Ectodermal cell (in vitro differentiated cells): ENCODE measurements around the gene TNP2.

Experiments
- H3K27ac ChIP-seq: 2 replicates; pipeline ENCODE4 v1.7.0; 2013; ENCODE audit warnings: mild to moderate bottlenecking, low read depth, low read length; ENCODE audit not compliant: insufficient read depth, poor library complexity, severe bottlenecking
- H3K27me3 ChIP-seq: 2 replicates; pipeline ENCODE4 v1.7.0; 2013; ENCODE audit warnings: mild to moderate bottlenecking, low read length; ENCODE audit not compliant: insufficient read depth, control insufficient read depth, poor library complexity, severe bottlenecking
- H3K36me3 ChIP-seq: one replicate; pipeline ENCODE4 v1.7.0; 2013; ENCODE audit warnings: low read length; ENCODE audit not compliant: control insufficient read depth, insufficient read depth
- H3K4me1 ChIP-seq: one replicate; pipeline ENCODE4 v1.7.0; 2013; ENCODE audit warnings: low read length; ENCODE audit not compliant: control insufficient read depth, insufficient read depth
- H3K4me3 ChIP-seq: 2 replicates; pipeline ENCODE4 v1.7.0; 2013; ENCODE audit warnings: low read depth, low read length, control low read depth; ENCODE audit not compliant: insufficient read depth
- H3K9me3 ChIP-seq: 2 replicates; pipeline ENCODE4 v1.7.0; 2013; ENCODE audit warnings: mild to moderate bottlenecking, low read length, moderate library complexity; ENCODE audit not compliant: control insufficient read depth
- WGBS, 2 experiments: methylation state at CpG; one replicate each; pipeline ENCODE4 v1.1.7; 2013; ENCODE audit warnings: missing lambda C conversion rate in 2 of 2; 5-methylcytosine and 5-hydroxymethylcytosine counted together

Gene TNP2

GRCh38 chr16:11309895-11310633 lies 40.9 kb upstream of the TNP2 start:
- H3K9me3 ChIP-seq: no peaks in the 10 kb centered on the region
- peaks cover under 1% of the 10 kb centered on the region for H3K4me1 ChIP-seq
- no peak overlapping the region for H3K27ac ChIP-seq
- H3K4me3 ChIP-seq: no peak overlapping the region
- peaks cover 2% of the 10 kb centered on the region for H3K27me3 ChIP-seq
- no peaks in the 10 kb centered on the region for H3K36me3 ChIP-seq
- WGBS, 2 experiments: 91% methylated on average over 9 of the region's 9 CpGs

DNA sequence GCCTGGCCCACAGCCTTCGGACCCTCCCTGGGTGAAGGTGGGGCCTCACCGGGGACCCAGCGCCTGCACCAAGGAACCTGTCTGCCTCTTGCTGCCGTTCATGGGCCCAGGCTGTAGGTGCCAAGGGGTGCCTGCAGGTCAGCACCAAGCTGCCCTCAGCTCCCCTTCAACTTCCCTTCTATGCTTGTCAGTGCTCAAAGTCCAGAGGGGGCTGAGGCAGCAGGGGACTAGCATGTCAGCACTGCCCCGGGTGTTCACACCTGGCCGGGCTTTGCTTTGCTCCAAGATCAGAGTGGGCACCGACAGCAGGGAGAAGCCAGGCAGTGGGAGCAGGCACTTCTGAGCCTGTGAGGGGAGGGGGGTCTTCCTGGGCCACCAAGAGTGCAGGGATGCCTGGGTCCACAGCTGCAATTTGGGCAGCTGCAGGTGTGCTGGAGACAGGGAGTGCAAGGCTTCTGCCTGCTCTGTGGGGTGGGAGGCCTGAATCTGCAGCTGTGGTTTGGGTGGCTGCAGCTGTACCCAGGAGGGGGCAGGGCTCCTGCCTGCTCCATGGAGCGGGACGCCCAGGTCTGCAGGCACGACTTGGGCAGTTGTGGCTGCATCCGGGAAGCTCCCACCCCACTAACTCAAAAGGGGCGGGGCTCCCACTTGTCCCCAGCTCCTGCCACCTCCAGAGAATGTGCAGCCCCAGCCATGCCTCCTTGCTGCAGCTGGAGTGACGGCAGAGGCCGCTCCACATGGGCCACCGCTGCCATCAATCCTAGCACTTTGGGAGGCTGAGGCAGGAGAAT lies 39.6 kb upstream of the TNP2 start:
- Histone ChIP-seq H3K4me3 (no peak overlapping the region), H3K4me1 (no peaks in the 10 kb centered on the region), H3K27ac (no peak overlapping the region), H3K9me3 (no peaks in the 10 kb centered on the region), H3K27me3 (no peaks in the 10 kb centered on the region), H3K36me3 (no peaks in the 10 kb centered on the region)
- WGBS, 2 experiments: 80% methylated on average over 15 of the region's 15 CpGs

DNA sequence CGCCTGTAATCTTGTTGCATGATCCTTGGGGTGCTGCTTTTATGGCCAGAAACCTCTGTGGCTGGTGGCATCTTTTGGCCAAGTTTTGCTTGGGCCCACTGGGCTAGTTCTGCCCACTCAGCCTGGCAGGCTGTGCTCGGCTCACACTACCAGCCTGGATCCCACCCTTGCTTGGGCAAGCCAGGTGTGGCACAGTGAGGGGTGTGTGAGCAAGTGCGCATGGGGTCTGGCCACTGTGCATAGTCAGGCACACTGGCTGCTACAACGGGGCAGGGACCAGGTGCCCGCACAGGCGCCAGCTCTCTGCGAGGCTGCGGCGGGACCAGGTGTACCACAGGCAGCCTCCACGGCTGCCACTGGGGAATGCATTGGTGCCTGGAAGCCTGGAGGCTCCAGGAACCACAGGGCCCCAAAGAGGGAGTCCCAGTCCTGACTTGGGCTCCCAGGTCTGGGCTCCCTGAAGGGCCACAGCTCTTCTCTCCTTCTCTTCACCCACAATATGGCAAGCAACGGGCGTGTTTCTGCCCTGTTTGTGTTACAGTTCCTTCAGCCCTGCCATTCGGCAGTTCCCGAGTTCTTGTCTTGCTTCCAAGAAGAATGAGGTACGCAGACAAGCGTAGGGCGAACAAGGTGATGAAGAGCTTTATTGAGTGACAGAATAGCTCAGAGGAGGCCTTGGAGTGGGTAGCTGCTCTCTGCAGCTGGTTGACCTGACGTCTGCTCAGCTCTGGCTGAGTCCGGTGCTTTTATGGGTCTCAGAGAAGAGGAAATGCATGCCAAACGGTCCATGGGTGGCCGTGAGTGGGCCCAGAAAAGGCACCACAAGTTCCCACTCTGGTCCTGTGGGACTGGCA lies 38.7 kb upstream of the TNP2 start:
- Histone ChIP-seq H3K27me3 (no peaks in the 10 kb centered on the region), H3K9me3 (no peaks in the 10 kb centered on the region), H3K4me3 (no peak overlapping the region), H3K4me1 (no peaks in the 10 kb centered on the region), H3K27ac (no peak overlapping the region), H3K36me3 (no peaks in the 10 kb centered on the region)
- WGBS, 2 experiments: 92 to 93% methylated on average over 21 of the region's 21 CpGs

DNA sequence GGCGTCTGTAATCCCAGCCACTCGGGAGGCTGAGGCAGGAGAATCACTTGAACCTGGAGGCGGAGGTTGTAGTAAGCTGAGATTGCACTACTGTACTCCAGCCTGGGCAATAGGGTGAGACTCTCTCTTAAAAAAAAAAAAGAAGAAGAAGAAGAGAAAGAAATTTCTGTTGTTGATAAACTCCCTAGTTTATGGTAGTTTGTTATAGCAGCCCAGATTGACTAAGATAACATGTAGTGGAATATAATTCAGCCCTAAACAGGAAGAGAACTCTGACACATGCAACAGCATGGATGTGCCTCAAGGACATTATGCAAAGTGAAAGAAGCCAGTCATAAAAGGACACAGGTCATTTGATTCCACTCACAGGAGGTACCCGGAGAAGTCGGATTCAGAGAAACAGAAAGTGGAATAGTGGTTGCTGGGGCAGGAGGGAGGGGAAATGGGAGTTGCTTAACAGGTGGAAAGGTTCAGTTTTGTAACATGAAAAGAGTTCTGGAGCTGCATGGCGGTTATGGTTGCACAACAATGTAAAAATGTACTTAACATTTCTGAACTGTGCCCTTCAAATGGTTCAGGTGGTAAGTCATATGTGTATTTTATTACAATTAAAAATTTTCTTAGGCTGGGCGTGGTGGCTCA lies 38.0 kb upstream of the TNP2 start:
- WGBS, 2 experiments: 93 to 94% methylated on average over 7 of the region's 7 CpGs

GRCh38 chr16:11306381-11306780 lies 37.3 kb upstream of the TNP2 start:
- H3K27ac ChIP-seq: no peak overlapping the region
- H3K9me3 ChIP-seq: no peaks in the 10 kb centered on the region
- 80 to 85% methylated on average over 8 of the region's 8 CpGs for WGBS, 2 experiments
- H3K4me1 ChIP-seq: no peaks in the 10 kb centered on the region
- no peaks in the 10 kb centered on the region for H3K36me3 ChIP-seq
- no peak overlapping the region for H3K4me3 ChIP-seq
- H3K27me3 ChIP-seq: no peaks in the 10 kb centered on the region

More for the DNA sequence above, 38.0 kb upstream of the TNP2 start:
- no peaks in the 10 kb centered on the region for H3K27me3 ChIP-seq
- H3K9me3 ChIP-seq: no peaks in the 10 kb centered on the region
- no peak overlapping the region for H3K27ac ChIP-seq
- no peak overlapping the region for H3K4me3 ChIP-seq
- no peaks in the 10 kb centered on the region for H3K4me1 ChIP-seq
- no peaks in the 10 kb centered on the region for H3K36me3 ChIP-seq

GRCh38 chr16:11303405-11304138 lies 34.4 kb upstream of the TNP2 start:
- Histone ChIP-seq H3K36me3 (no peaks in the 10 kb centered on the region), H3K4me3 (no peak overlapping the region), H3K27ac (no peak overlapping the region), H3K4me1 (no peaks in the 10 kb centered on the region), H3K27me3 (no peaks in the 10 kb centered on the region), H3K9me3 (no peaks in the 10 kb centered on the region)
- 92 to 93% methylated on average over 18 of the region's 18 CpGs for WGBS, 2 experiments

GRCh38 chr16:11302977-11303376 lies 33.9 kb upstream of the TNP2 start:
- Histone ChIP-seq H3K36me3 (no peaks in the 10 kb centered on the region), H3K4me3 (no peak overlapping the region), H3K27me3 (no peaks in the 10 kb centered on the region), H3K9me3 (no peaks in the 10 kb centered on the region), H3K4me1 (no peaks in the 10 kb centered on the region), H3K27ac (no peak overlapping the region)
- WGBS, 2 experiments: 91 to 93% methylated on average over 4 of the region's 4 CpGs

DNA sequence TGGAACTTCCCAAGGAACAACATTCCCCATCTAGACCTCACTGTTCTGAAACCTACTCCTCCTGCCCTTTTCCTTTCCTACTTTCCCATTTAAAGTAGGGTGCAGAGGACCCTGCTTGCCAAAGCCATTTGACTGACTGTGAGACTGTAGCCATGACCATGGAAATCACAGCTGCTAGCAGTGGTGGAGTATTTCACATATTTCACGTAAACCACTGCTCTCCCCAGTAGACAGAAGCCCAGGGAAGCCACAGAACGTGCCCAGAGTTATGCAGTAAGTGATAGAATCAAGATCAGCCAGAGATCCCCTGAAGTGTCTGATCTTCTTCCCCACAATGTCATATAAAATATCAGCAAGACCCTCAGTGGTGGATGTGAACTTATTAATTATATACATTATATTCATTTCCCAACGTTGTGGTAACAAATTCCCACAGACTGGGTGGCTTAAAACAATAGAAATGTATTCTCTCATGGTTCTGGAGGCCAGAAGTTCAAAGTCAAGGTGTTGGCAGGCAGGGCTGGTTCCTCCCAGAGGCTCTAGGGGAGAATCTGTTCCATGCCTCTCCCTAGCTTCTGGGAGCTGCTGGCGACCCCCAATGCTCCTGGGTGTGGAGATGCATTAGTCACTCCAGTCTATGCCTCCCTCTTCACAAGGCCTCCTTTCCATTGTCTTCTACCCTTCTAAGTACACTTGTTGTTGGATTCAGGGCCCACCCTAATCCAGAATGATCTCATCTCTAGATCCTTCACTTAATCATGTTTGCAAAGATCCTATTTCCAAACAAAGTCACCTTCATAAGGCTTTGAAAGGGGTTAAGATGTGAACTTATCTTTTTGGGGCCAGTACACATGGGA lies 32.7 kb upstream of the TNP2 start:
- WGBS, 2 experiments: 83 to 91% methylated on average over 4 of the region's 4 CpGs
- Histone ChIP-seq H3K4me3 (no peak overlapping the region), H3K27ac (no peak overlapping the region), H3K27me3 (no peaks in the 10 kb centered on the region), H3K36me3 (no peaks in the 10 kb centered on the region), H3K4me1 (peaks cover 7% of the 10 kb centered on the region), H3K9me3 (no peaks in the 10 kb centered on the region)

- Histone ChIP-seq H3K4me1 (peaks cover 7% of the 10 kb centered on the region), H3K9me3 (no peaks in the 10 kb centered on the region), H3K27me3 (no peaks in the 10 kb centered on the region), H3K4me3 (no peak overlapping the region), H3K36me3 (no peaks in the 10 kb centered on the region), H3K27ac (no peak overlapping the region)
- 91 to 96% methylated on average over 7 of the region's 7 CpGs for WGBS, 2 experiments
These were observed 31.4 kb upstream of the TNP2 start for GRCh38 chr16:11300560-11300892.
